IPS-15b (cell line): ENCODE measurements around the gene ATXN2.
"Not testable (repeated sequence)": the region's sequence is repeated elsewhere in the genome, so short reads cannot be mapped to it uniquely, and the experiment has no call there.

Experiments
- H3K27me3 ChIP-seq: one replicate; pipeline ENCODE4 v1.6.1; 2013; ENCODE audit warnings: low read length; ENCODE audit not compliant: control insufficient read depth, insufficient read depth
- H3K36me3 ChIP-seq: one replicate; pipeline ENCODE4 v1.6.1; 2013; ENCODE audit warnings: low read length; ENCODE audit not compliant: control insufficient read depth, insufficient read depth
- H3K4me1 ChIP-seq: one replicate; pipeline ENCODE4 v1.6.1; 2013; ENCODE audit warnings: mild to moderate bottlenecking, low read length; ENCODE audit not compliant: control insufficient read depth, insufficient read depth
- H3K4me3 ChIP-seq: one replicate; pipeline ENCODE4 v1.5.1; 2013; ENCODE audit warnings: low read depth, low read length
- H3K9ac ChIP-seq: one replicate; pipeline ENCODE4 v1.6.1; 2013; ENCODE audit warnings: low read depth, mild to moderate bottlenecking, low read length
- H3K9me3 ChIP-seq: one replicate; pipeline ENCODE4 v1.6.1; 2013; ENCODE audit warnings: mild to moderate bottlenecking, low read length; ENCODE audit not compliant: control insufficient read depth, insufficient read depth

The ATXN2 gene

DNA sequence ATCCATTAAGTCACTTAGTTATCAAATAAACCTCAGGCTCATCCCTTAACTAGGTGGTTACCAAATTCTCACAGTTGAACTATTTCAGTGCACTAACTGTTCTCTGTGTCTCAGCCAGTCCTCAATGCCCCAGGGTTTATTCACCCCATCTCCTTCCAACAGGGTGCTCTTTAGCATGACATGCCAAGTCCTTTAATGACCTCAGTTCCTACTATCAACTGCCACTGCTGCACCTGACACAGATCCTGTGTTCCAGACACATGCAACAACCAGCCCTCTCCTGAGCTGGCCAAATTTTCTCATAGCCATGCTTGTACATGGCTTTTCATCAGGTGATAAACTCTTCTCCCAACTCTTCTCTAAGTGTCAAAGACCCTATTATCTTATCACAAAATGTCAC is 80.0 kb downstream of the ATXN2 start:
- Histone ChIP-seq H3K4me1 (no peaks in the 10 kb centered on the region), H3K4me3 (no peak overlapping the region), H3K9me3 (no peaks in the 10 kb centered on the region), H3K27me3 (no peaks in the 10 kb centered on the region), H3K9ac (no peak overlapping the region), H3K36me3 (peaks cover 15% of the 10 kb centered on the region)

GRCh38 chr12:111507719-111508118 is 91.4 kb downstream of the ATXN2 start:
- H3K27me3 ChIP-seq, H3K9ac ChIP-seq, H3K4me1 ChIP-seq, H3K4me3 ChIP-seq, H3K9me3 ChIP-seq: not testable (repeated sequence)
- H3K36me3 ChIP-seq, result peaks cover 30% of the 10 kb centered on the region

GRCh38 chr12:111507258-111507657 is 91.9 kb downstream of the ATXN2 start:
- H3K27me3 ChIP-seq, H3K4me3 ChIP-seq, H3K9me3 ChIP-seq, H3K9ac ChIP-seq, H3K4me1 ChIP-seq: not testable (repeated sequence)
- peaks cover 28% of the 10 kb centered on the region for H3K36me3 ChIP-seq

DNA sequence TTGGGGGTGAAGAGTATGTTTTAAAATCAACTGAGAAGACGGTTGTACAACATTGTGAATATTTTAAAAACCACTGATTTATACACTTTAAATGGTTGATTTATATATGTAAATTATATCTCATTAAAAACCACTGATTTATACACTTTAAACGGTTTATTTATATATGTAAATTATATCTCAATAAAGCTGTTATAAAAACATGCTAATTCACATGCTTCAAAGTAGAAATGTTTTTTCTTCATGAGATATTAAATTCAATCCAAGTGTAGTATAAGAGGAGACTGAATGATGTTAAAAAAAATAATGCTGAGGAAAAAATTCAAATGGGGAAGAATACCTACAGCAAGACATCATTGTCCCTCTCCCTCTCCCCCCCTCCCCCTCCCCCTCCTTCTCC is 92.9 kb downstream of the ATXN2 start:
- Histone ChIP-seq H3K27me3 (no peaks in the 10 kb centered on the region), H3K4me3 (no peak overlapping the region), H3K36me3 (peaks cover 26% of the 10 kb centered on the region), H3K4me1 (no peaks in the 10 kb centered on the region), H3K9ac (no peak overlapping the region), H3K9me3 (no peaks in the 10 kb centered on the region)

DNA sequence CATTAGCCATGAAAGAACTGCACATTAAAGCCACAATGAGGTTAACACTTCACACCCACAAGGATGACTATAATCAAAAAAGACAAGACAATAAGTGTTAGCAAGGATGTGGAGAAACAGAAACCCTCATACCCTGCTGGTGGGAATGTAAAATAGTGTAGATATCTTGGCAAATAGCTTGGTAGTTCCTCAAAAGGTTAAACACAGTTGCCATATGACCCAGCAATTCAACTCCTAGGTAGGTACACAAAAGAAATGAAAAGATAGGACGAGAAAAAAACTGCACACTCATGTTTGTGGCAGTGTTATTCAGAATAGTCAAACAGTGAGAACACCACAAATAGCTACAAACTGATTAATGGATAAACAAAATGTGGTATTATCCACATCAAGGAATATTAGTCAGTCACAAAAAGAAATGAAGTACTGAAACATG is 93.5 kb downstream of the ATXN2 start:
- Histone ChIP-seq H3K9me3 (no peaks in the 10 kb centered on the region), H3K36me3 (peaks cover 26% of the 10 kb centered on the region), H3K4me3 (no peak overlapping the region), H3K27me3 (no peaks in the 10 kb centered on the region), H3K9ac (no peak overlapping the region), H3K4me1 (no peaks in the 10 kb centered on the region)

GRCh38 chr12:111503116-111503515 is 96.0 kb downstream of the ATXN2 start:
- Histone ChIP-seq H3K36me3 (peaks cover 8% of the 10 kb centered on the region), H3K9me3 (no peaks in the 10 kb centered on the region), H3K4me1 (no peaks in the 10 kb centered on the region), H3K27me3 (no peaks in the 10 kb centered on the region), H3K4me3 (no peak overlapping the region), H3K9ac (no peak overlapping the region)

GRCh38 chr12:111494676-111495075 is 104.4 kb downstream of the ATXN2 start:
- Histone ChIP-seq H3K4me3 (no peak overlapping the region), H3K36me3 (peaks cover 9% of the 10 kb centered on the region), H3K27me3 (no peaks in the 10 kb centered on the region), H3K9me3 (no peaks in the 10 kb centered on the region), H3K4me1 (no peaks in the 10 kb centered on the region), H3K9ac (no peak overlapping the region)

DNA sequence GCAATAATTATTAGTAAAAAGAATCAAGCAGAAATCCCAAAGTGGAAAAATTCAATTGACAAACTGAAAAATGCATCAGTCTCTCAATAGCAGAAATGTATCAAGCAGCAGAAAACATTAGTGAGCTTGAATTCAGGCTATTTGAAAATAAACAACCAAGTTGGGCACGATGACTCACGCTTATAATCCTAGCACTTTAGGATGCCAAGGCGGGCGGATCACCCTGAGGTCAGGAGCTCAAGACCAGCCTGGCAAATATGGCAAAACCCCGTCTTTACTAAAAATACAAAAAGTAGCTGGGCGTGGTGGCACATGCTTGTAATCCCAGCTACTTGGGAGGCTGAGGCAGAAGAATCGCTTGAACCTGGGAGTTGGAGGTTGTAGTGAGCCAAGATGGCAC is 106.1 kb downstream of the ATXN2 start:
- H3K4me1 ChIP-seq, H3K9ac ChIP-seq, H3K9me3 ChIP-seq, H3K4me3 ChIP-seq, H3K27me3 ChIP-seq: not testable (repeated sequence)
- peaks cover 13% of the 10 kb centered on the region for H3K36me3 ChIP-seq

- no peaks in the 10 kb centered on the region for H3K27me3 ChIP-seq
- H3K9ac ChIP-seq, result no peak overlapping the region
- no peaks in the 10 kb centered on the region for H3K4me1 ChIP-seq
- no peak overlapping the region for H3K4me3 ChIP-seq
- H3K9me3 ChIP-seq, result no peaks in the 10 kb centered on the region
- peaks cover 16% of the 10 kb centered on the region for H3K36me3 ChIP-seq
These were observed 110.3 kb downstream of the ATXN2 start for GRCh38 chr12:111488798-111489197.

GRCh38 chr12:111488271-111488670 is 110.8 kb downstream of the ATXN2 start:
- no peaks in the 10 kb centered on the region for H3K27me3 ChIP-seq
- peaks cover 19% of the 10 kb centered on the region for H3K36me3 ChIP-seq
- H3K9ac ChIP-seq, result no peak overlapping the region
- H3K4me3 ChIP-seq, result no peak overlapping the region
- no peaks in the 10 kb centered on the region for H3K4me1 ChIP-seq
- H3K9me3 ChIP-seq, result no peaks in the 10 kb centered on the region

- H3K36me3 ChIP-seq, result peaks cover 10% of the 10 kb centered on the region
- no peaks in the 10 kb centered on the region for H3K27me3 ChIP-seq
- H3K9me3 ChIP-seq, result no peaks in the 10 kb centered on the region
- H3K4me1 ChIP-seq, result no peaks in the 10 kb centered on the region
- H3K9ac ChIP-seq, result no peak overlapping the region
- H3K4me3 ChIP-seq, result no peak overlapping the region
These were observed 116.7 kb downstream of the ATXN2 start for GRCh38 chr12:111482462-111482861.

DNA sequence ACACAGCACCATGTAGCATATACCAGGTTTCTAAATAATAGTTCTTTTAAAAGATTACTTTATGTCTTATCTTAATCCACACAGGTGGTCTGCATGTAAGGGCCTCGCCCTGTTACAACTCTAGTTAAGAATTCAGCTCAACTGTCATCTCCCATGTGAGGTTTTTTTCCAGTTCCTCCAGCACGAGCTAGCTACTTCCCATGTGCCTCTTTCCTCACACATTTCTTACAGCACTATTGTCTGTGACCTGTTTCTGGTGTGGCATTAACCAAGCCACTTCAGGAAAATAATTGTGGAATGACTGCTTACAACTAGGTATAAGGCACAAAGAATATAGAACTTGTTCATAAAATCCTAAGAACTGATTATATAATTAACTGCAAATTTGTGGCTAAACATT is 127.9 kb downstream of the ATXN2 start:
- Histone ChIP-seq H3K9me3 (no peaks in the 10 kb centered on the region), H3K27me3 (no peaks in the 10 kb centered on the region), H3K36me3 (peaks cover 9% of the 10 kb centered on the region), H3K9ac (no peak overlapping the region), H3K4me3 (no peak overlapping the region), H3K4me1 (no peaks in the 10 kb centered on the region)

- no peaks in the 10 kb centered on the region for H3K9me3 ChIP-seq
- H3K27me3 ChIP-seq, result no peaks in the 10 kb centered on the region
- H3K36me3 ChIP-seq, result peaks cover 9% of the 10 kb centered on the region
- no peak overlapping the region for H3K9ac ChIP-seq
- no peaks in the 10 kb centered on the region for H3K4me1 ChIP-seq
- no peak overlapping the region for H3K4me3 ChIP-seq
These were observed 129.7 kb downstream of the ATXN2 start for GRCh38 chr12:111469401-111469800.
